HG03060 (cell line): ENCODE results near the gene ZBTB7C.
"Not testable (repeated sequence)": the region's sequence is repeated elsewhere in the genome, so short reads cannot be mapped to it uniquely, and the experiment has no call there.

ENCODE experiments used
- ATAC-seq: cut with Tn5 transposase; IDR thresholded peaks from one replicate; pipeline ENCODE4 v1.9.1; 2021; ENCODE audit warnings: low read depth, moderate number of reproducible peaks; ENCODE audit not compliant: unreplicated experiment

Gene ZBTB7C

DNA sequence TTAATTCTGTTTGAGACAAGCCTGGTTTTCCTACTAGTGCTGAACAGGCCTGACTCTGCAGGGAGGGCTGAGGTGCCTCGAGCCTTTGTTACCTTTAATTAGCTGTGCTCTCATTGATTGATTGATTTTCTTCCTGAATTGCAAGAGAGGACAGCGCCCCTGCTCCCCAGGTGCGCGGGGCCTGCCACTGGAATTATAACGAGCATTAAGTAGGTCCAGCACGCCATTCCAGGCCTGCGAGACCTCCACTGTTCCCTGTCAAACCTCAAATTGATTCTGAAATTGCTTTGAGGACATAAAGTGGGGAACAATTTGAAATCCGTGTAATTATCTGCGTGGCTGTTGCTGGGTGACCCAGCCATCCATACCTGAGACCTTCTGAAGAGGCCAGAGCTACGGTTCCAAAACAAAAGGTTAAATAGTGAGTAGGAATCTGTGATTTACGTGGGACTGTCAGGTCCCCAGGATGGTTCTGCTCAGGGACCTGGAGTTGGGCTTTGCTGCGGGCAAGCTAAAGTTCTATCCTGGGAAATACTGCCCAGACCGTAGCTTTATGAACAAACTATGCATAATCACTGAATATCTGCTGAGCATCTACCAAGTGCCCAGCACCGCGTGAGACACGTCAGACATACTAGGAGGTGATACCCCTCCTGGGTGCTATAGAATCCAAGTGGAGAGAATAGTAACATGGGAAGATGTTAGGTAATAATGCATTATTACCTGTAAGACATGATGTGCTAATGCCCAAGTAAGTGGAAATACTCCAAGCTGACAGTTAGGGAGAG is 104.1 kb downstream of the ZBTB7C start:
- ATAC-seq = no peak

DNA sequence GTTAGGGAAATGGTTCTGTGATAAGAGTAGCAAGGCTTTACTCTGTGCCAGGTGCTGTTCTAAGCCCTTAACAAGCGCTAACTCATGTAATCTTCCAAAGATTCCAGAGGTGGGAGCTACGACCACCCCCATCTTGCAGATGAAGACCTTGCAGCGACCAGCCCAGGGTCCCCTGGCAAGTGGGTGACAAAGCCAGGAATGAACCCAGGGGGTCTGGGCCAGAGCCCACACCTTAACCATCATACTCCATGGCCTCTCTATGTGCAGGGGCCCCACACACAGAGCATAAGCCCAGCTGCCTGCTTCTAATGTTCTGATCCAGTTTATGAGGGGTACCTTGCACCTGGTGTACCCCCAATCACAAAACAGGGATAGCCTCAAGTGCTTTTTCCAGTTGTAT is 105.3 kb downstream of the ZBTB7C start:
- no peak for ATAC-seq

DNA sequence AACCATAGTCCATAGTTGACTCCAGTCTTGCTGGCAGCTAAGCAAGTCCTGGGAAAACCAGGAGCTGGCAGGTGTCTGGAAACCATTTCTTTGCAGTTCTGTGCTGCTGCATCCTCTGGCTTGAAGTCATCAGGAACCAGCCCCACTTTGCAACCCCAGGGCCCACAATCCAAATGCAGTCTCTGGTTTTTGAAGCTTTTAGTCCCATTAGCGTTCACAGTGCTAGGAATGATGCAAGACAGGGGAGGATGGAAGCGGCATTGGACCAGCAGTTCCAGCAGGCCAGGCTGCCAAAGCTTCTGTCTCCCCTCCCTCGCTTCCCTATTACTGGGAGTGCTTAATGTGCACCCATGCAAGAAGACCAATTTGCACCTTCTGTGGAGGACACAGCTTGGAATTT is 106.4 kb downstream of the ZBTB7C start:
- ATAC-seq = no peak

DNA sequence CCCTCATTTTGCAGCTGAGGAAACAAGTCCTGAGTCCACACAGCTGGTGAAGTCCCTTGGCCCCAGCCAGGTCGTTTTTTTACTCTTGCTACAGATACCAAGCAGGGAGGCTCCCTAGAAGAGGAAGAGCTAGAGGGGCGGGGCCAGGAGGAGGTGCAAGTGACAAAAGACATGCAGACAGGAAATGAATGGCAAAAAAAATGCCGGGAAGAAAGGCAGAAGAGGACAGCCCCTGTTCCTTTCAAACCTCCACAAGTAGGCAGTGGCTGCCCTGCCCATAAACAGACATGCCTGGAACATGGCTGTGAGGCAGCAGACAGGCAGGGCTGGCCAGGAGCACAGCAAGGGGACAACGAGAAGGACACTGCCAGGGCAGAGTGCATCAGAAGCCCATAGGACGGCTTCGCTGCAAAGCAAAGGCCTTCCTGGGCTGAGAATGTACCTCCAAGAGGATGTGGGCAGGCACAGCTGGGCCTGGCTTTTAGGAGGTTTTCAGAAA is 108.7 kb downstream of the ZBTB7C start:
- no peak for ATAC-seq

DNA sequence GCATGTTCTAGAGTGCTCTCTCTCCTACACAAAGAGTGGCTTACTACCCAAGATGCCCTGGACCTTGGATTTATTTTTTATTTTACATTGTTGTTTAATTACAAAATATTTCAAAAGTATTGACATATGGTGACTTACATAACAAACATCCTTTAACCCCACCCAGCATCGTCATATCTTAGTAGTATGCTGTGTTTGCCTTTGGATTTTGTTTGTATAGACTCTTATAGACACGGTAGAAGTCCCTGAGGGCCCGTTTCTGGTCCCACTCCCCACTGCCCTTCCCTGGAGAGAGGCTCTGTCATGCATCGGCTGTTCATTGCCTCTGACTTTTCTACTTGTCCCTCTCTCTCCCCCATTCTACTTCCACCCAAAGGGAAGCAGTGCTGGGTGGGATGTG is 112.0 kb downstream of the ZBTB7C start:
- no peak for ATAC-seq

DNA sequence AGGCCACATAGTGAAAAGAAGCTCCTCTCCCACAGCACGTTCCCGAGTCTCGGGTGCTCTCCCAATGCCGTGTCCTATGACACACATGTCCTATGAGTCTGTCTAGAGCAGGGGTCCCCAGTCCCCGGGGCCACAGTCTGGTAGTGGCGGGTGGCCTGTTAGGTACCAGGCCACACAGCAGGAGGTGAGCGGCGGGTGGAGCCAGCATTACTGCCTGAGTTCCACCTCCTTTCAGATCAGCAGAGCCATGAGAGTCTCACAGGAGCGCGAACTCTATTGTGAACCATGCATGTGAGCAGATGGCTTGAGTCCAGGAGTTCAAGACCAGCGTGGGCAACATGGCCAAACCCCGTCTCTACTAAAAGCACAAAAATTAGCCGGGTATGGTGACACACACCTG is 112.6 kb downstream of the ZBTB7C start:
- ATAC-seq = no peak

DNA sequence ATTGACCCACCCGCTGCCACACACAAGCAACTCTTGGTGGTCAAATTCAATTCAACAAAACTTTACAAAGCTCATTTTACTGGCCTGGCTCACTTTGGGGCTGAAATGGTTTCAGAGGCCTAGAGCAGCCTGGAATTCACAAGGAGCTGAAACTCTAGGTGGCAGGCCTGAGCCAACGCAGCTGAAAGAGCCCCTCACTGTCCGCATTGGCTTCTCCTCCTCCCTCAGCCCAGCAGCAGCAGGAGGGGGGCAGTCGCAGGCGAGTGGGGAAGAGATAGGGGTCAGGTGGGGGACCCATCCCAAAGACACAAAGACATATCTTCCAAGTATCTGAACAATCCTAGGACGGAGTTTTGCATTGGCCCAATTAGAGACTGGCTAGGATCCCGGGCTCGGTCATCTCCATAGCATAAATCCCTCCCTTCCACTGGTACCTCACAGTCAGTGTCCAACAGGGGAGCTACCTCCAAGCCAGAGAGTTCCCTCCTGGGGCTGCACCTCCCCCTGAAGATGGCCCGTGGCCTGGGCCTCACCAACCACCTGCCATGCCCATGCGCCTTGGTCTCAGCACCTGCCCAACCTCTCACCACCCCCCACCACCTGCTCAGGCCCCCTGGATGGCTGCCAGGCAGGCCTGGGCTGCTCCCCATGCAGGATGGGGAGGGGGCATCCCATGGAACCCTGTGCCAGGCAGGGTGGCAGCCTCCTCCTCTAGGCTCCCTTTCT is 113.4 kb downstream of the ZBTB7C start:
- ATAC-seq = no peak

DNA sequence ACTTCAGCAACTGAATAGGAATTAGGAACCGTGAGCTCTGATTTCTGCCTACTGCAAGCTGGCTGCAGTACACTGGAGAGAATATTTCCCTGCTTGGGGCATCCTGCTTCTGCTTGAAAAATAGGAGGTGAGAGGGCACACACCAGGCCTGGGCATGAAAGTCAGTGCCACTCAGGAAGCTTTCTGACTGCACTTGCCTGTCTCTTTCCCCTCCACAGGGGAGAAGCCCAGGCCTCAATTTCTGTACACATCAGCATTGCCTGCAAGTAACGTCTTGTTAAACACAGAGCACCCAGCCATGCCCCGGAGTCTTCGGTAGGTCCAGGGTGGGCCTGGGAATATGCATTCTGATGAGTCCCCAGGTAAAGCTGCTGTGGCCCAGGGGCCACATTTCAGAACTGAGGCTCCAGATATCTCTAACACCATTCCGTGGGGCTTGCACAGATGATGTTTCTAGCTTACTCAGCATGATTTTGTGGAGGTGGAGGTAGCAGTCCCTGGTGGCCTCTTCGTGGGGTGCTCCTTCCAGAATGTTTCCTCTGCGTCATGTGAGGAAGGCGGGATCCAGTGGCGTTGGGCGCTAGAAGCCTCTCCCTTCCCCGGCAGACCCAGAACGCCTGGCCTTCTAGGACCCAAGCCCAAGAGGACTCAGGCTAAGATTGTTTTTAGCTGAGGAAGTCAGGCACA is 114.1 kb downstream of the ZBTB7C start:
- ATAC-seq = no peak

DNA sequence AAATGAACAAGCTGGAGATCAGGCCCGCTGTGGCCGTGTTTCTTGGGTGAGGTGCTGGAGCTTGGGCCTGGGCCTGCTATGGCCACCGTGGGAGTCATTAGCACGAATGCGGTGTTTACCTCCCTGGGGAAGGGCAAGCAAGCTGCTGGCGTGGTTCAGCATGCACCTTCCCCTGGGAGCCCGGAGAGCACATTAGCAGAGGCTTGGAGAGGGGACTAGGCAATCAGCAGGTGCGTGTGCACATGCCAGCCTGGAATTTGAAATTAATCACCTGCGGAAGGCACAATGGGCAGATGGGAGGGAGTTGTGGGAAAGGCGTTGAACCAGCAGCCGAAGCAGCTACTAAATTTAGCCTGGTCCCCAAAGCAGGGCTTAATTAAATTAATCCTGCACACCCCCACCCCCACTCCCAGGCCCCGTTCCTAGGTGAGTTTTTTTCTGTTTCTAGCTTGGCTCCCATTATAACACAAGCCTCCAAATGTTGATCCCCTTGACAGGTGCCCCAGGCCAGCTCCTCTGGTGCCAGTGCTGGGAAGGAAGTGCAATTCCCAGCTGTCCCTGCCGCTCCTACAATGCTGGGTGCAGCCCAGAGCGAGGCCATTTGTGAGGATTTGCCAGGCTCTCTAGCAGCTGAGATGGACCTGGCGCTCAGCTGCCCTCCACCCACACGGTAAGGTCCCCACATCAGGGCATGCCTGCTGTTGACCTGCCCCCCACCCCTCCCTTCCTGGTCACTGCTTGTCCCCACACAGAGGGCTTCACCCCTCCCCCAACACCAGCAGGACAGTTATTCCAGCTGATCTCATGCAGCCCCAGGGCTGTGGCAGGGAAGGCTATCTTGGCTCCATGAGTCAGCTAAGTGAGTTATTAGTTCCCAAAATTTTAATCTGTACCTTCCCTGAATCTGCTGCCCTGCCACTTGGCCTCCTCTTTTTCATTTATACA is 115.0 kb downstream of the ZBTB7C start:
- ATAC-seq = no peak

DNA sequence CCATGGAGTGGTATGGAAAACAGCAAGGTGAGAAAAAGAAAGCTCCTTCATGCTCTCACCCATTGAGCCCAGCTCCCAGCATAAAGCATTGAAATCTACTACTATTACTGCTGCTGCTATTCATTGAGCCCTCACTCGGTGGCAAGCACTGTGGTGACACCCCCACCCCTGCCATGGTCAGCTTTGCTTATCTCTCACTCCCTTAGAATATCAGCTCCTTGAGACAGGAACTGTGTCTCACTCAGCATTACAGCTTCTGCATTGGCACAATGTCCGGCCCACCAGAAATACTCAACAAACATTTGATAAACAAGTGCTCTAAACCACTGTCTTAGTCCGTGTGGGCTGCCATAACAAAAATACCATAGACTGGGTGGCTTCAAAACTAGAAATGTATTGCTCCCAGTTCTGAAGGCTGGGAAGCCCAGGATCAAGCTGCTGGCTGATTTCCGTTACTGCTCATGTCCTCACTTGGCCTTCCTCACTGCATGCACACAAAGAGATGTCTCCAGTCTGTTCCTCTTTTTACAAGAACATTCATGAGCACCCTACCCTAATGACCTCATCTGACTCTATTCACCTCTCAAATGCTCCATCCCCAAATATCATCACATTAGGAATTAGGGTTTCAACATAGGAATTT is 116.3 kb downstream of the ZBTB7C start:
- ATAC-seq = no peak

DNA sequence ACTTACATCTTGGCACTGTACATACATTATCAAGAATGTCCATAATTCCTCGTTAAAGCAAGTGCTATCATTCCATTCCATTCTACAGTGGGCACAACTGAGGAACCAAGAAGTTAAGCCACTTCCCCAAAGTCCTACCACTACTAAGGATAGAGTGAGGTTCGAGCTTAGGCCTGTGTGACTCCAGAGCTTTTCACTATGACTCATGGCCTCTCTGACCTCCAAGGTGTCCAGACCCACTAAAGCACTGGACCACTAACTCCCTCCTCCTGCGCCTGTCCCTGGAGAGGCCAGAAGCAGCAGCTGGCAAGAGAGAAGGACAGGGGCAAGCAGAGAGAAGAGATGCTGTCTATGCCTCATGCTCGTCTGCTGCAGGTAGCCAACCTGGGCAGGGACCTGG is 117.0 kb downstream of the ZBTB7C start:
- no peak for ATAC-seq

DNA sequence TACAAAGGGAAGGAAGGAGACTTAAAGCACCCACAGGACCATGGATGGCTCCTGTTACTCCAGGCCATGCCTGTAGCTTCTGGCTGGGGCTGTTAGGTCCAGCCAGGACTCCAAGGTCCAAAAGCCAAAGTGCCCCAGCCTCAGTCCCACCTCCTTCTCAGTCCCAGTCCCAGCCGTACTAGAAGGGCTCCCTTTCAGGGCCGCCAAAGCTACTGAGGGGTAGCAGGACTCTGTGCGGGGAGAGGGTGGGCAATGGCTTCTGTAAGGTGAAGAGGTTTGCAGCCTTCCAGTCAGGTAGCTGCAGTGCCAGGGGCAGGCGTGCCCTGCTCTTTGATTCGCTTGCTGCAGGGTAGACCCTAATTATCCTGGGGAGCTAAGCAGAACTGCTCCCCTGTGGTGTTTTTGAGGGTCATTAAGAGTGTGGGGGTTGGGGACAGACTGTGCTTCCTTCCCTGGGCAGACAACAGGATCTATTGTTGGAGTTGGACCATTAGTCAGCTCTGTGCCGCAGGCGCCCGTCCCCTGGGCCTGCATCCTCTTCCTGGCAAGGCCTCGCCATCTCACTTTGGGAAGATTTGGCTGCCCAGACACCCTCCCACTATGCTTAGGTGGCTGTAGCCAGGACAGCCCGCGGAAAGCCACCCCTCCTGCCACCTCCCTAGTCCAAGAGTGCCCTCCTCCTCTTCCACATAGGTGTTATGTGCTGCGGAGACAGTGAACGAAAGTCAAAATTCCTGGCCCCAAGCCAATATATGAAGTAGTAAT is 118.8 kb downstream of the ZBTB7C start:
- no peak for ATAC-seq

DNA sequence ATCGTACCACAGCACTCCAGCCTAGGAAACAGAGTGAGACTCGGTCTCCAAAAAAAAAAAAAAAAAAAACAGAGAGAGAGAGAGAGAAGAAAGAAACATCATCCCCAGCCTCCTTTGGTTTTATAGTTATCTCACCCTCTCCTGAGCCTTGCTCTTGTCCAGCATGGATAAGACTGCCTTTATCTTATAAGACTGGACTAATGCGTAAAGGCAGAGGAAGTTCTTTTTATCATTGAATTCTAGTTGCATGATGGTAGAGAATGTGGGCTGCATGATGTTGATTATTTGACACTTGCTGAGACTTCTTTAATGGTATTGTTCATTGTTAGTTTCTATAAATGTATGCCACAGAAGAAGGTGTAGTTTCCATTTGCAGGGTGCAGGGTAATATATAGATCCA is 124.4 kb downstream of the ZBTB7C start:
- ATAC-seq = no peak

DNA sequence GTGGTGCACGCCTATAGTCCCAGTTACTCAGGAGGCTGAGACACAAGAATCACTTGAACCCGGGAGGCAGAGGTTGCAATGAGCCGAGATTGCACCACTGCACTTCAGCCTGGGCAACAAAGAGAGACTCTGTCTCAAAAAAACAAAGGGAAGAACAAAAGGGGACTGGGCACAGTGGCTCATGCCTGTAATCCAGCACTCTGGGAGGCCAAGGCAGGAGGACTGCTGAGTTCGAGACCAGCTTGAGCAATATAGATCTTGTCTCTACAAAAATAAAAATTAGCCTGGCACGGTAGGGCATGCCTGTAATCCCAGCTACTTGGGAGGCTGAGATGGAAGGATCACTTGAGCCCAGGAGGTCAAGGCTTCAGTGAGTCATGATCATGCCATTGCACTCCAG is 125.2 kb downstream of the ZBTB7C start:
- ATAC-seq = not testable (repeated sequence)

DNA sequence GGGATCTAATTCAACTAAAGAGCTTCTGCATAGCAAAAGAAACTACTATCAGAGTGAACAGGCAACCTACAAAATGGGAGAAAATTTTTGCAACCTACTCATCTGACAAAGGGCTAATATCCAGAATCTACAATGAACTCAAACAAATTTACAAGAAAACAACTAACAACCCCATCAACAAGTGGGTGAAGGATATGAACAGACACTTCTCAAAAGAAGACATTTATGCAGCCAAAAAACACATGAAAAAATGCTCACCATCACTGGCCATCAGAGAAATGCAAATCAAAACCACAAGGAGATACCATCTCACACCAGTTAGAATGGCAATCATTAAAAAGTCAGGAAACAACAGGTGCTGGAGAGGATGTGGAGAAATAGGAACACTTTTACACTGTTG is 127.7 kb downstream of the ZBTB7C start:
- ATAC-seq = not testable (repeated sequence)

DNA sequence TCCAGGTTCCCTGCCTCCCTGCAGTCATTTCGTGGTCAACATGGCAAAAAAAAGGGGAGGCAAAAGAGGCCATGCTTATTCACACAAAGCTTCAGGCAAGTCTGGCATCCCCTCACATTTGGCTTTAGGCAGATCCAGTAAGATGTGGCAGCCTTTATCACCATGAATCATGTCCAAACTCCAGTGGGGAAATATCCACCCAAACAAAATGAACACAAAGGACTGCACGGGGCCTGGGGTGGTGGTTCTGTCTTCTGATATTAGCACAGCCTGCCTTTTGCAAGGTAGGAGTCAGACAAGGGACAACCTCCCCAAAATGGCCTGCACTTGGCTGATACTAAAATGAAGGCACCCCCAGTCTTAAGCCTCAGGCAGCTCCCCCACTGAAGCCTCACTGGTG is 129.9 kb downstream of the ZBTB7C start:
- no peak for ATAC-seq

DNA sequence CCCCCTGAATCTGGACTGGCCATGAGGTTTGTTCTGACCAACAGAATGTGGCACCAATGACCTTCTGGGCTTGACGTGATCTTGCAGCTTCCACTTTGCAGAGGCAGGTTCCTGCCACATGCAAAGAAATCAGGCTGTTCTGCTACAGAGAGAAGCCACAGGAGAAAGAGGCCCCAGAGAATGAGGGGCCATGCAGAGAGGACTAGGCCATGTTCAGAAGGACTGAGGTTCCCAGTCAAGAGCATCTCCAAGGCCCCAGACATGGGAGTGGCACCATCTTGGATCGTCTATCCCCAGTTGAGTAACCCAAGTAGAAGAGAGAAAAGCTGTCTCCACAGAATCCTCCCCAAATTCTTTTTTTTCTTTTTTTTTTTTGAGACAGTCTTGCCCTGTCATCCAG is 131.1 kb downstream of the ZBTB7C start:
- no peak for ATAC-seq

DNA sequence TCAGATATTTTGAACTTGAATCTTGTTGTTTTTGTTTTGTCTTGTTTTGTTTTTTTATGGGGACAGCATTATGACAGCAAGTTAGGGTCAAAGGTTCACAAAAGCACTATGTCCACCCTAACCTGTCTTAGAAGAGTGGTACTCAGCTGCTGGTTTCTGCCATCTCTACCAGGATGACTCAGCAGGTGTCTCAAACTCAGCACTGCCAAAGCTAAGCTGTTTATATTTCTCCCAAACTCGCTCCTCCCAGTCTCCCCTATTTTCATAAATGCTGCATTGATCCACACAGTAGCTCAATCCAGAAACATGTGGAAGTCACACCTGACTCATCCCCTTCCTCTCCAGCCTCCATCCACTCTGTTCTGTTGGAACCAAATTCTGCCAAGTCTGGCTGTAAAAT is 134.9 kb downstream of the ZBTB7C start:
- ATAC-seq = no peak

DNA sequence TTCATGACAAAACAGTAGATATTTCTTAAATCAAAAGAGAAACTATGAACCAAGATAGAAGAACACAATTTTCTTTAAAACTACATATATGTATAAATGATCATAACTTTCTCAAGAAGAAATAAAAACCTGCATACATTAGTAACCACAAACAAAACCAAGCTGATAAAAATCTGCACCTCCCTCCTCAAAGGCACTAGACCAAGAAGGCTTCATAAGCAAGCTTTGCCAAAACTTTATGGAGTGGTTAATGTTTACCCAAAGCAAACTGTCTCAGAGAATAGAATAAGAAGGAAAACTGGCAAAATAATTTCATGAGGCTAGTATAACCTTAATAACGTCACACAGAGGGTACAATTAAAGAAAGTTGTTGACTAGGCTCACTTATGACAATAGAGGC is 138.3 kb downstream of the ZBTB7C start:
- ATAC-seq = no peak
